ENCODE measurements around the gene CLBA1. TPM values are rescaled to one million over a fixed set of nuclear protein-coding genes. Genes with fewer than 3 reads are reported as not detected.

CLBA1 gene
- total and polyA plus RNA-seq, 9 of the 15 experiments (the other 6 are each of a cell fraction or from before 2014, with no cell fraction given): 0.04 to 3.9 (median 2.6) TPM

DNA sequence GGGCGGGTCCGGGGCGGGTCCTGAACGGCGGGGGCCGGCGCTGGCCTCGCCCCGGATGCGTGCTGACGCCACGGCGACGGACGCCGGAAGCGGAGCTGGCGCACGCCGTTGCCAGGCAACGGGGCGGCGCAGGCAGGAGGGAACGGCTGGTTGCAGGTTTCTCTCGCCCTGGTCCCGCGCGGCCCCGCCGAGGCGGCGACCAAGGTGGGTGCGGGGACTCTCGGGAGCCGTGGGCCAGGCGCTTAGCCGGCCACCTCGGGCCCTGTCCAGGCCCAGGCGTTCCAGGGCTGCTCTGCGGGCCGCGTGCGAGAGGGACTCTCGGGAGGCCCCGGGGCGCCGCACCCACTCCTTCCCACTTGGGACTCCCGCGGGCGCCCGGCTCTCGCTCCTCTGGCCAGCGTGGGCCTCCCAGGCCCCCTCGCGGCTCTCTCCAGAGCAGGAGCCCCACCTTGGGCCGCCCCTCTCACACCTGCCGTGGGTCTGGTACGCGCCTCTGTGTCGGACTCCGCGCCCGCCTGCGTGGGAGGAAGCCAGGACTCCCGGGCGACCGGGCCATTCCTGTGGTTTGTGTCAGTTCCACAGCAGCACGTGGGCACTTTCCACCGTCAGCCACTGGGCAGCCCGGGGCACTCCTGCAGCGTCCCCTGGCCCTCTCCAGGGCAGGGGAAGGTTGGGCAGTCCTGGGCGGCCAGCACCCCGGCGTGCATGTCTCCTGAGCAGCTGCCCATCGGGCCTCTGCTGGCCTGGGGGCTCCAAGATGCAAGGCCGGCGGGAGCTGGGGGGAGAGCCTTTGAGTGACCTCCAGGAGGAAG, at the start of gene CLBA1 (continued):
- TF ChIP-seq, protein P1, sequence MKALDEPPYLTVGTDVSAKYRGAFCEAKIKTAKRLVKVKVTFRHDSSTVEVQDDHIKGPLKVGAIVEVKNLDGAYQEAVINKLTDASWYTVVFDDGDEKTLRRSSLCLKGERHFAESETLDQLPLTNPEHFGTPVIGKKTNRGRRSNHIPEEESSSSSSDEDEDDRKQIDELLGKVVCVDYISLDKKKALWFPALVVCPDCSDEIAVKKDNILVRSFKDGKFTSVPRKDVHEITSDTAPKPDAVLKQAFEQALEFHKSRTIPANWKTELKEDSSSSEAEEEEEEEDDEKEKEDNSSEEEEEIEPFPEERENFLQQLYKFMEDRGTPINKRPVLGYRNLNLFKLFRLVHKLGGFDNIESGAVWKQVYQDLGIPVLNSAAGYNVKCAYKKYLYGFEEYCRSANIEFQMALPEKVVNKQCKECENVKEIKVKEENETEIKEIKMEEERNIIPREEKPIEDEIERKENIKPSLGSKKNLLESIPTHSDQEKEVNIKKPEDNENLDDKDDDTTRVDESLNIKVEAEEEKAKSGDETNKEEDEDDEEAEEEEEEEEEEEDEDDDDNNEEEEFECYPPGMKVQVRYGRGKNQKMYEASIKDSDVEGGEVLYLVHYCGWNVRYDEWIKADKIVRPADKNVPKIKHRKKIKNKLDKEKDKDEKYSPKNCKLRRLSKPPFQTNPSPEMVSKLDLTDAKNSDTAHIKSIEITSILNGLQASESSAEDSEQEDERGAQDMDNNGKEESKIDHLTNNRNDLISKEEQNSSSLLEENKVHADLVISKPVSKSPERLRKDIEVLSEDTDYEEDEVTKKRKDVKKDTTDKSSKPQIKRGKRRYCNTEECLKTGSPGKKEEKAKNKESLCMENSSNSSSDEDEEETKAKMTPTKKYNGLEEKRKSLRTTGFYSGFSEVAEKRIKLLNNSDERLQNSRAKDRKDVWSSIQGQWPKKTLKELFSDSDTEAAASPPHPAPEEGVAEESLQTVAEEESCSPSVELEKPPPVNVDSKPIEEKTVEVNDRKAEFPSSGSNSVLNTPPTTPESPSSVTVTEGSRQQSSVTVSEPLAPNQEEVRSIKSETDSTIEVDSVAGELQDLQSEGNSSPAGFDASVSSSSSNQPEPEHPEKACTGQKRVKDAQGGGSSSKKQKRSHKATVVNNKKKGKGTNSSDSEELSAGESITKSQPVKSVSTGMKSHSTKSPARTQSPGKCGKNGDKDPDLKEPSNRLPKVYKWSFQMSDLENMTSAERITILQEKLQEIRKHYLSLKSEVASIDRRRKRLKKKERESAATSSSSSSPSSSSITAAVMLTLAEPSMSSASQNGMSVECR (CRISPR knock-in tag; IDR thresholded peaks at IDR 0.05): peak; percentile 83
- 0 out of 2 replicates have a peak, but pooled peaks have one; percentile 12 for TF ChIP-seq CHD2 (IDR thresholded peaks at IDR 0.05; ENCODE audit: low read depth, low read length)
- TF ChIP-seq, protein P2, sequence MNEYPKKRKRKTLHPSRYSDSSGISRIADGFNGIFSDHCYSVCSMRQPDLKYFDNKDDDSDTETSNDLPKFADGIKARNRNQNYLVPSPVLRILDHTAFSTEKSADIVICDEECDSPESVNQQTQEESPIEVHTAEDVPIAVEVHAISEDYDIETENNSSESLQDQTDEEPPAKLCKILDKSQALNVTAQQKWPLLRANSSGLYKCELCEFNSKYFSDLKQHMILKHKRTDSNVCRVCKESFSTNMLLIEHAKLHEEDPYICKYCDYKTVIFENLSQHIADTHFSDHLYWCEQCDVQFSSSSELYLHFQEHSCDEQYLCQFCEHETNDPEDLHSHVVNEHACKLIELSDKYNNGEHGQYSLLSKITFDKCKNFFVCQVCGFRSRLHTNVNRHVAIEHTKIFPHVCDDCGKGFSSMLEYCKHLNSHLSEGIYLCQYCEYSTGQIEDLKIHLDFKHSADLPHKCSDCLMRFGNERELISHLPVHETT (CRISPR knock-in tag; conservative IDR thresholded peaks at IDR 0.05 in 1 of 2, IDR thresholded peaks at IDR 0.05 in 1 of 2): peak in 1 of 2 experiments; percentile 52; a peak in 1 of 4 replicates
- TF ChIP-seq, protein P3, sequence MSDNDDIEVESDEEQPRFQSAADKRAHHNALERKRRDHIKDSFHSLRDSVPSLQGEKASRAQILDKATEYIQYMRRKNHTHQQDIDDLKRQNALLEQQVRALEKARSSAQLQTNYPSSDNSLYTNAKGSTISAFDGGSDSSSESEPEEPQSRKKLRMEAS (CRISPR knock-in tag; IDR thresholded peaks at IDR 0.05): 0 out of 2 replicates have a peak, but pooled peaks have one; percentile 23
- TF ChIP-seq, protein P4, sequence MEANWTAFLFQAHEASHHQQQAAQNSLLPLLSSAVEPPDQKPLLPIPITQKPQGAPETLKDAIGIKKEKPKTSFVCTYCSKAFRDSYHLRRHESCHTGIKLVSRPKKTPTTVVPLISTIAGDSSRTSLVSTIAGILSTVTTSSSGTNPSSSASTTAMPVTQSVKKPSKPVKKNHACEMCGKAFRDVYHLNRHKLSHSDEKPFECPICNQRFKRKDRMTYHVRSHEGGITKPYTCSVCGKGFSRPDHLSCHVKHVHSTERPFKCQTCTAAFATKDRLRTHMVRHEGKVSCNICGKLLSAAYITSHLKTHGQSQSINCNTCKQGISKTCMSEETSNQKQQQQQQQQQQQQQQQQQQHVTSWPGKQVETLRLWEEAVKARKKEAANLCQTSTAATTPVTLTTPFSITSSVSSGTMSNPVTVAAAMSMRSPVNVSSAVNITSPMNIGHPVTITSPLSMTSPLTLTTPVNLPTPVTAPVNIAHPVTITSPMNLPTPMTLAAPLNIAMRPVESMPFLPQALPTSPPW (CRISPR knock-in tag; IDR thresholded peaks at IDR 0.05): peak; percentile 70

Measured in K562 (cell line).